Testis (tissue), 3 donors: Measurements from ENCODE around the gene CTSC. TPM values are rescaled to one million over a fixed set of nuclear protein-coding genes. Genes with fewer than 3 reads are reported as not detected.

Source experiments
- DNase-seq: peaks from one replicate; pipeline ENCODE4 v3.0.0-alpha.2; 2019
- H3K27ac ChIP-seq, 2 donors: fragments of 200-600 bp; sonication (generic); one replicate each; pipeline ENCODE4 v1.5.1; 2019
- H3K27me3 ChIP-seq: fragments of 200-600 bp; sonication (generic); one replicate; pipeline ENCODE4 v1.5.1; 2019
- H3K36me3 ChIP-seq: fragments of 200-600 bp; sonication (generic); one replicate; pipeline ENCODE4 v1.5.1; 2017; ENCODE audit warnings: low read depth; ENCODE audit errors: missing control alignments
- H3K4me1 ChIP-seq: fragments of 200-600 bp; sonication (generic); one replicate; pipeline ENCODE4 v1.5.1; 2019
- H3K4me3 ChIP-seq, 2 donors: fragments of 200-600 bp; sonication (generic); one replicate each; pipeline ENCODE4 v1.5.1; 2017 to 2019
- H3K9me3 ChIP-seq: fragments of 200-600 bp; sonication (generic); one replicate; pipeline ENCODE4 v1.5.1; 2017
- CTCF ChIP-seq, 3 experiments: fragments of 450-650 bp in 2 of 3; fragments of 200-600 bp in 1 of 3; sonication (generic) in 1 of 3; IDR thresholded peaks; one replicate each; pipeline ENCODE4 v1.5.1; 2016 to 2019; ENCODE audit warnings: antibody characterized with exemption in 3 of 3, mild to moderate bottlenecking in 2 of 3, moderate library complexity in 1 of 3
- POLR2A ChIP-seq: fragments of 450-650 bp; IDR thresholded peaks from one replicate; pipeline ENCODE4 v1.6.1; 2017; ENCODE audit warnings: antibody characterized with exemption, mild to moderate bottlenecking, moderate library complexity
- WGBS, 2 donors: methylation state at CpG; one replicate each; pipeline ENCODE4 v1.1.5; 2018; 5-methylcytosine and 5-hydroxymethylcytosine counted together
- intact Hi-C: fragments of 100-400 bp; cut with DNase I; formaldehyde crosslinking; loops from one replicate; pipeline ENCODE4 v1.15.1; 2023; ENCODE audit warnings: low total_unique reads
- polyA plus RNA-seq: library from polyadenylated mRNA; stranded (reverse); fragments of 350-450 nt; fragmentation: Illumina TruSeq; extraction: RNeasy Lipid Tissue Mini Kit (QIAGEN cat#74804); gene quantifications from one replicate; pipeline ENCODE4 v1.2.3, GENCODE V29; 2014; ENCODE audit warnings: low read depth, low replicate concordance; ENCODE audit not compliant: insufficient read depth
- total RNA-seq, 2 donors: library from RNA; depleted of rRNA; stranded (reverse); fragments of >200 nt; gene quantifications; one replicate each; pipeline ENCODE4 v1.2.3, GENCODE V29; 2016

CTSC gene
- total and polyA plus RNA-seq, 3 donors from 2014 or later, result 39.1 to 71.0 (median 65.3) TPM

DNA sequence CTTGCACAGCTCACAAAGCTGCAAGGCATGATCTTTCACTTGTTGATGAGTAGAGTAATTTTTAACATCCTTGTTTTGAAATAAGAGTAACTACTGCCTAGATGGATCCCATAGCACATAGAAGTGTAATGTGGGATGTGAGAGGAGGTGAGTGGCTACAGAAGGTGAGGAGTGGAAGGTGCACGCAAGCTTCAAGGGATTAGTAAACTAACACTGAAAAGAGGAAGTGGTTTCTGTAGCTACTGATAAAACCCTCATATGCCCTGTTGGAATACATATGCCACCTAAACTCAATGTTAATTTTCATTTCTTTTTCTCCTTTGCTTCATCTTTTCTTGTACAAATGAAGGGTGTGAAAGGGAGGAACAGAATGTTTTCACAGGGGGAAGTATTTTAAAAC lies 22.0 kb upstream of the CTSC start:
- no peak for DNase-seq
- intact Hi-C loops, result no loop called here
- TF ChIP-seq POLR2A (no peak), CTCF (IDR thresholded peaks at IDR 0.05) (no peak)
- H3K27ac ChIP-seq, result no peak overlapping the region
- no peaks in the 10 kb centered on the region for H3K36me3 ChIP-seq
- 81 to 94% methylated on average over 1 of the region's 1 CpG for WGBS, 2 donors
- H3K9me3 ChIP-seq, result no peaks in the 10 kb centered on the region
- no peak overlapping the region for H3K4me3 ChIP-seq
- peaks cover 6% of the 10 kb centered on the region for H3K4me1 ChIP-seq
- no peaks in the 10 kb centered on the region for H3K27me3 ChIP-seq

DNA sequence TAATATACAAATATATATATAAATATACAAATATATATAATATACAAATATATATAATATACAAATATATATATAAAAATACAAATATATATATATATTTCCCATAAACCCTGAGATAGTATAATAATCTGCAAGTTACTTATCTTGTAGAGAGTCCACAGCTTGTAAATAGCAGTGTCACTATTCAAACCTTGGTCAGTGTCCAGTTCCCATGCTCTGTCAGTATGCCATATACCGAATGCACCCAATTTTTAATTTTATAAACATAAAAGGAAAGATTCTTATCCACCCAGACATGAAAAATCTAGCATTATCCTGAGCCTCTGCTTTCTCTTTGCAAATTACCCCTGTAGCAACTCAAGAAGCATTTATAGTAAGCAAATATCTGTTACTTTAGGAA lies 21.6 kb upstream of the CTSC start:
- Histone ChIP-seq H3K4me3 (no peak overlapping the region), H3K4me1 (peaks cover 6% of the 10 kb centered on the region), H3K9me3 (no peaks in the 10 kb centered on the region), H3K36me3 (no peaks in the 10 kb centered on the region), H3K27me3 (no peaks in the 10 kb centered on the region), H3K27ac (no peak overlapping the region)
- WGBS, 2 donors, result 73 to 75% methylated on average over 1 of the region's 1 CpG
- intact Hi-C loops, result no loop called here
- no peak for TF ChIP-seq POLR2A
- no peak for TF ChIP-seq CTCF (IDR thresholded peaks at IDR 0.05)
- DNase-seq, result no peak

- Histone ChIP-seq H3K36me3 (no peaks in the 10 kb centered on the region), H3K27ac (peak overlapping the region in 1 of 2 donors; percentile 63), H3K4me1 (peaks cover 6% of the 10 kb centered on the region), H3K9me3 (no peaks in the 10 kb centered on the region), H3K4me3 (no peak overlapping the region), H3K27me3 (no peaks in the 10 kb centered on the region)
- intact Hi-C loops, result no loop called here
- WGBS, 2 donors, result 68 to 72% methylated on average over 2 of the region's 2 CpGs
- DNase-seq, result no peak
- no peak for TF ChIP-seq POLR2A
- no peak for TF ChIP-seq CTCF (IDR thresholded peaks at IDR 0.05)
Measured at GRCh38 chr11:88358040-88358431, 20.5 kb upstream of the CTSC start.

DNA sequence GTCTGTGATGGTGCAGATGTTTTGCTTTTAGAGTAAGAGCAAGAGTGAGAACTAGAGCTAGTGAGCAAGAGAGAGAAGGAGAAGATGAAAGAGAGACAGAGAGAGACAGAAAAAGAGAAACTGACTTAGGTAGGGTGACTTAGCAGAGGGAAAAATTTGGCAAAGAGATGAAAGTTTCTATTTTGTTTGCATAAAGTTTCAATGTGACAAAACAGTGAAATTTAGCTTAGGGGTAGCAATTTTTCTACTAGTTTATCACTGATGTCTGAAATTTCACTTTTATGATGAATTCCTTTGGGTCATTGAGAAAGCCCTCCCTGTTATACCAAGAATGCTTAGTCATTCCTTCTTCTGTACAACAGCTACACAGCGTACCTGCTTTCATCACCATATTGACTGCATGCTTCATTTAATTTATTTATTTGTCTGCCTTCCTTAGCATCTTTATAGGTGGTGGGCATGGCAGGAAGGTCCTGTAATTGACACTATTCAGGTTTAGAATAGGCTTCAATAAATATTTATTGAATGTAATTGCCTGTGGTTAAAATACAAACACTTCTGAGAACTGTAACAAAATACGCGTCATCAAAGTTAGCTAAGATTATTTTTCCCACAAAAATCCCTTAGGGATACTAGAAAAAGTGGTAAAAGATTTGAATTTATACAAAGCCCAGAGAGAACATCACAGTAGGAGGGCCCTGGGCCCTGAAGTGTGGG lies 19.9 kb upstream of the CTSC start:
- no peak for TF ChIP-seq CTCF (IDR thresholded peaks at IDR 0.05)
- no peak for TF ChIP-seq POLR2A
- 39 to 54% methylated on average over 3 of the region's 3 CpGs for WGBS, 2 donors
- intact Hi-C loops, result no loop called here
- Histone ChIP-seq H3K27ac (peak overlapping the region in 1 of 2 donors; percentile 63), H3K4me3 (no peak overlapping the region), H3K36me3 (no peaks in the 10 kb centered on the region), H3K27me3 (no peaks in the 10 kb centered on the region), H3K9me3 (no peaks in the 10 kb centered on the region), H3K4me1 (peaks cover 6% of the 10 kb centered on the region)
- no peak for DNase-seq

DNA sequence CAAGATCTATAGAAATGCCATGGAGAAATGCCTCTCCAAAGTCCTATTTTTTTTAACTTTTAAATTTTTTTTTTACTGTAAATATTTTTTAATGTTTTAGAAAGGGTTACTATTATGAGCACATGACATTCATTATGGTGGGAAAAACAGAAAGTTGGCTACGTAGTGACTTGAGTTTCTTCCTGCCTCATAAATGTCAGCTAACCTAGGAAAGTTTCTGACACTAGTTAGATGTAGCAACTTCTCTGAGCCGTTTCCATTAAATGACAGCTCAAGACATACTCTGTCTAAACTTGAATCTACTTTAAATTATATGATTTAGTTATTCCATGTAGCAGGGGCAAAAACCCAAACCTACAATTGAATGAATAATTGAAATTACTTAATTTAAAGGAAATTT lies 18.4 kb upstream of the CTSC start:
- H3K9me3 ChIP-seq, result no peaks in the 10 kb centered on the region
- H3K4me1 ChIP-seq, result peaks cover 6% of the 10 kb centered on the region
- WGBS, 2 donors, result 32 to 63% methylated on average over 2 of the region's 2 CpGs
- no peak for DNase-seq
- no peak for TF ChIP-seq CTCF (IDR thresholded peaks at IDR 0.05)
- no peak for TF ChIP-seq POLR2A
- no peaks in the 10 kb centered on the region for H3K36me3 ChIP-seq
- no peak overlapping the region for H3K27ac ChIP-seq
- no peak overlapping the region for H3K4me3 ChIP-seq
- intact Hi-C loops, result no loop called here
- H3K27me3 ChIP-seq, result no peaks in the 10 kb centered on the region
